Measurements from ENCODE around the gene ANKS1A.
"Not testable (repeated sequence)": the region's sequence is repeated elsewhere in the genome, so short reads cannot be mapped to it uniquely, and the experiment has no call there.

The ANKS1A gene, protein sequence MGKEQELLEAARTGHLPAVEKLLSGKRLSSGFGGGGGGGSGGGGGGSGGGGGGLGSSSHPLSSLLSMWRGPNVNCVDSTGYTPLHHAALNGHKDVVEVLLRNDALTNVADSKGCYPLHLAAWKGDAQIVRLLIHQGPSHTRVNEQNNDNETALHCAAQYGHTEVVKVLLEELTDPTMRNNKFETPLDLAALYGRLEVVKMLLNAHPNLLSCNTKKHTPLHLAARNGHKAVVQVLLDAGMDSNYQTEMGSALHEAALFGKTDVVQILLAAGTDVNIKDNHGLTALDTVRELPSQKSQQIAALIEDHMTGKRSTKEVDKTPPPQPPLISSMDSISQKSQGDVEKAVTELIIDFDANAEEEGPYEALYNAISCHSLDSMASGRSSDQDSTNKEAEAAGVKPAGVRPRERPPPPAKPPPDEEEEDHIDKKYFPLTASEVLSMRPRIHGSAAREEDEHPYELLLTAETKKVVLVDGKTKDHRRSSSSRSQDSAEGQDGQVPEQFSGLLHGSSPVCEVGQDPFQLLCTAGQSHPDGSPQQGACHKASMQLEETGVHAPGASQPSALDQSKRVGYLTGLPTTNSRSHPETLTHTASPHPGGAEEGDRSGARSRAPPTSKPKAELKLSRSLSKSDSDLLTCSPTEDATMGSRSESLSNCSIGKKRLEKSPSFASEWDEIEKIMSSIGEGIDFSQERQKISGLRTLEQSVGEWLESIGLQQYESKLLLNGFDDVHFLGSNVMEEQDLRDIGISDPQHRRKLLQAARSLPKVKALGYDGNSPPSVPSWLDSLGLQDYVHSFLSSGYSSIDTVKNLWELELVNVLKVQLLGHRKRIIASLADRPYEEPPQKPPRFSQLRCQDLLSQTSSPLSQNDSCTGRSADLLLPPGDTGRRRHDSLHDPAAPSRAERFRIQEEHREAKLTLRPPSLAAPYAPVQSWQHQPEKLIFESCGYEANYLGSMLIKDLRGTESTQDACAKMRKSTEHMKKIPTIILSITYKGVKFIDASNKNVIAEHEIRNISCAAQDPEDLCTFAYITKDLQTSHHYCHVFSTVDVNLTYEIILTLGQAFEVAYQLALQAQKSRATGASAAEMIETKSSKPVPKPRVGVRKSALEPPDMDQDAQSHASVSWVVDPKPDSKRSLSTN

DNA sequence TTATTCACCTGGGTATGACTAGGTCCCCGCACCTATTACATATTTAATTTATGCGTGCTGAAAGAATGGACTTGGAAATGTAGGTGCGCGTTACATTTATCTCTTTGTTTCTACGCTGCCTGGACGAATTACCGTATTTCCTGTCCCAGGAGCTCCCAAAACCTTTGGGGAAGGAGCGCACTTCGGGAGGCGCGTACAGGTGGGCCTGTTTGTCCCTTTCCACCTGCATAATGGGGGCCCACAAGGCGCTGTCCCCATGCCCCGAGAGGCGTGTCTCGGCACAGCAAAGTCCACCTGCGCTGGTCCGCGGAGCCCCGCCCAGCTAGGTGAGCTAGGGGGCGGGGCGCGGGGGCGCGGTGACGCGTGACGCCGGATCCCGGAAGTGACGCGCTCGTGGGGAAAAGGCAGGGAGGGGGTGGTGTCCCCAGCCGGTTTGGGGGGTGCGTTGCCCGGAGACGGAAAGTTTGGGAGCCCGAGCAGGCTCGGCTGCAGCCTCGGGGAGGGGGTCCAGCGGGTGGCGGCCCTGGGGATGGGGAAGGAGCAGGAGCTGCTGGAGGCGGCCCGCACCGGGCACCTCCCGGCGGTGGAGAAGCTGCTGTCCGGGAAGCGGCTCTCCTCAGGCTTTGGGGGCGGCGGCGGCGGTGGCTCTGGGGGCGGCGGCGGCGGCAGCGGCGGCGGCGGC, at the start of gene ANKS1A:
ANKS1A (plus strand) TSS at position 382 of the 682 bp plus-strand sequence; CDS start at position 530, 148 bp downstream.
- in situ Hi-C loops (cut with MboI; ENCODE audit: low sequenced_read_pairs) = no loop called here

DNA sequence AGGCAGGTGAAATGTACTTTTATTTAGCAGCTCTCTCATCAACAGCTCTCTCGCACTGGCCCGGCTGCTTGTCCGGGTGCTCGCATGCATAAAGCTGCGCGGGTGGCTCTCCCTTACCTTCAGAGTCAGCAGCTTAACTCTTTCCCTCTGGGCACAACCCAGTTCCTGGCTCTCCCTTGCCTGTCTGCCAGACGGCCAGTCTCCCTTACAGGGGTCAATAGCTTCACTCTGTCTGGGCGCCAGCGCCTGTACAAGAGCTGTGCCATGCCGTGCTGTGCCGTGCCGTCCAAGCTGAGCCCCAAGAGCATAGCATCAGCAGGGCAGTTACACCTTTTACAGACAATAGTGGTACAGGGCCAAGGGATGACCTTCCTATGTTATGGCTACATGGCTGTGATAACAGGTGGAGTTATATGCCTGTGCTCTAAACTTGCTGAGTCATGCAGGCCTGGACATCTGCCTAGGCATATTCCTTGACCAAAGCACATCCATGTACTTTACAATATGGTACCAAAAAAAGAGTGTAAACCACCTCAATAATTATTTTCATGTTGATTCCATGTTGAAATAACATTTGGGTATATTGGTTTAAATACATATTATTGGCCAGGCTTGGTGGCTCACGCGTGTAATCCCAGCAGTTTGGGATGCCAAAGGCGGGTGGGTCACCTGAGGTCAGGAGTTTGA, 49.2 kb upstream of the ANKS1A start:
- in situ Hi-C loops (cut with MboI; ENCODE audit: low sequenced_read_pairs) = no loop called here

DNA sequence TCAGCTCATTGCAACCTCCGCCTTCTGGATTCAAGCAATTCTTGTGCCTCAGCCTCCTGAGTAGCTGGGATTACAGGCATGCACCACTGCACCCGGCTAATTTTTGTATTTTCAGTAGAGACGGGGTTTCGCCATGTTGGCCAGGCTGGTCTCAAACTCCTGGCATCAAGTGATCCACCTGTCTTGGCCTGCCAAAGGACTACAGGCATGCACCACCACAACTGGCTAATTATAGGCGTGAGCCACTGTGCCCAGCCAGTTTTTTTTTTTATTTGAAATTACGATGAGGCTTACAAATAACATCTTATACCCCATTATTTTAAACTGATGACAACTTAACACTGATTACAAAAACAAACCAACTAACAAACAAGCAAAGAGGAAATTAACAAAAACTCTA, 40.0 kb upstream of the ANKS1A start:
- in situ Hi-C loops (cut with MboI; ENCODE audit: low sequenced_read_pairs) = not testable (repeated sequence)

GRCh38 chr6:34851361-34851760, 37.7 kb upstream of the ANKS1A start:
- in situ Hi-C loops (cut with MboI; ENCODE audit: low sequenced_read_pairs) = no loop called here

- in situ Hi-C loops (cut with MboI; ENCODE audit: low sequenced_read_pairs) = no loop called here
These were observed 36.5 kb upstream of the ANKS1A start for GRCh38 chr6:34852406-34853085.

GRCh38 chr6:34855463-34855862, 33.6 kb upstream of the ANKS1A start:
- in situ Hi-C loops (cut with MboI; ENCODE audit: low sequenced_read_pairs) = no loop called here

DNA sequence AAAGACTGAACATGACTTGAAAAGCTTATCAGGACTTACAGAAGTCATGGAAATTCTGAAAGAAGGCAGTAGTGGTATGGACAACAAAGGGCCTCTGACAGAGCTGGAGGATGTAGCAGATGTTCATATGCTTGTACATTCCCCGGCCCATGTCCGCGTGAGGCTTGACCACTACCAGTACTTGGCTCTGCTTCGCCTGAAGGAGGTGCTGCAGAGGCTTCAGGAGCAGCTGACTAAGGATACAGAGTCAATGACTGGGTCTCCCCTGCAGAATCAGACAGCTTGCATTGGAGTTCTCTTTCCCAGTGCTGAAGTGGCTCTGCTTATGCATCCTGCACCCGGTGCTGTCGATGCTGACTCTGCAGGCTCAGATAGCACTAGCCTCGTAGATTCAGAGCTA, 30.4 kb upstream of the ANKS1A start:
- in situ Hi-C loops (cut with MboI; ENCODE audit: low sequenced_read_pairs) = no loop called here

- in situ Hi-C loops (cut with MboI; ENCODE audit: low sequenced_read_pairs) = no loop called here
These were observed 29.1 kb upstream of the ANKS1A start for GRCh38 chr6:34859951-34860350.

GRCh38 chr6:34860776-34861175, 28.3 kb upstream of the ANKS1A start:
- in situ Hi-C loops (cut with MboI; ENCODE audit: low sequenced_read_pairs) = no loop called here

GRCh38 chr6:34864007-34864406, 25.0 kb upstream of the ANKS1A start:
- in situ Hi-C loops (cut with MboI; ENCODE audit: low sequenced_read_pairs) = no loop called here

DNA sequence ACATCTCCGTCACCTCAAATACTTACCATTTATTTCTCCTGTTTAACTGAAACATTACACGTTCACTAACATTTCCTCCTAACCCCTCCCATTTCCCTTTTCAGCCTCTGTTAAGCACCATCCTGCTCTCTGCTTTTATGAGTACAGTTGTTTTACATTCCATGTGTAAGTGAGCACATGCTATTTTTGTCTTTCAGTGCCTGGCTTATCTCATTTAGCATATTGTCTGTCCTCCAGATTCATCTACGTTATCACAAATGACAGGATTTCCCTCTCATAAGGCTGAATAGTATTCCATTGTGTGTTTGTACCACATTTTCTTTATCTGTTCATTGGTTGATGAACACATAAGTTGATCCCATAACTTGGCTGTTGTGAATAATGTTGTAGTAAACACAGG, 23.9 kb upstream of the ANKS1A start:
- in situ Hi-C loops (cut with MboI; ENCODE audit: low sequenced_read_pairs) = no loop called here

- in situ Hi-C loops (cut with MboI; ENCODE audit: low sequenced_read_pairs) = no loop called here
These were observed 22.5 kb upstream of the ANKS1A start for GRCh38 chr6:34866509-34866908.

- in situ Hi-C loops (cut with MboI; ENCODE audit: low sequenced_read_pairs) = no loop called here
These were observed 21.6 kb upstream of the ANKS1A start for GRCh38 chr6:34867484-34867883.

DNA sequence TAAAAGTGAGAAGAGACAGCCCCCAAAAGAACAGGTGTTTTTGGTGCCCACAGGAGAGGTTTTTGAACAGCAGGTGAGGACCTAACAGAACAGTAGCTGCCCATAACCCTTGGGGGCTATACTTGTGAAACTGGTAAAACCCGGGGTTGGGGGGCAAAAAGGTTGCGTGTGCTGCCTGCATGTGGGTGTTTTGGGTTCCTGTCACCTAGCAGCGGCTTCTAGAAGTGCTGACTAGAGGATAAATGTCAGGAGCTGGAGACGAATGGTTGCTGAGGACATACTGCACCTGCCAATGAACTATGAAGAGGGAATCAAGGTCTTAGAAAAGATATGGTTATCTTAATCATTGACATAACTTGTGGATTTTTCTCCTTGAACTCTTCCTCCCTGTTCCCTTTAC, 17.2 kb upstream of the ANKS1A start:
- in situ Hi-C loops (cut with MboI; ENCODE audit: low sequenced_read_pairs) = no loop called here

GRCh38 chr6:34872332-34872731, 16.7 kb upstream of the ANKS1A start:
- in situ Hi-C loops (cut with MboI; ENCODE audit: low sequenced_read_pairs) = no loop called here

DNA sequence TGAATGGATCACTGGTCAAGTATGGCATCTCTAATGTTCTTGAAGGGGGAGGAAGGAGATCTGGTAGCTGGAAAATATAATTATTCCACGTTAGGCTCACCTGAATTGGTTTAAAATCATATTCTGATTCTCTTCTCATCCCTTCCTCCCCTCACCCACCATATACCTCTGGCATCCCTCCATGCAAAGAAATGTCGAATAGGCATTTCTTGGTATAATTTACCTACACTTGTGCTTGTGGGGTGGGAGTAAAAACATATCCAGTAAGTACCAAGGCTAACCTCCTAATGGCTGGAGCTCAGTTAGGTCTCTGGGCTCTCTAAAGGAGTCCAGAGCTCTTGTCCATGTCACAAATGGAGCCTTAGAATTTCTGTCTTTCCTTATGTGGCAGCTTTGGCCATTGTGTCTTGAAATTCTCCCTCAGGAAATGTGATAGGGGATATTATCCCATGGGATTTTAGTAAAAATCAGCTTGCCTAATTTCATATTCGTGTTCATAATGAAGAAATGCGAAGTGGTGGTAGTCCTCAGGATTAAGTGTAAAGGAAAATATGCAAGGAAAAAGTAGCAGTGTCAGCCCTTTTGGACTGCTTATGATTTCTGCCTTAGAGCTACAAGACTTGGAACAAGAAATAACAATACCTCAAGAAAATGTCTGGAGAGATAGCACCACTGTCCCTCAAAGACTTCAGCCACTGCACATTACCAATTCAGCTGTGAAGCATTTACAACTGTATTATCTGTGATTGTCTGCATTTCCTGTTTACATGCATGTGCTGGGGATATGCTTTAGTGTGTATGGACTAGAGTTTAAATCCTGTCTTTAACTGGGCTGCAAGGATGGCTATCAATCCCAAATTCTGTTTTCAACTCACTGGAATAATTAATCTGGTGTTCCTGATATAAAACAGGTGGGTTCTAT, 13.5 kb upstream of the ANKS1A start:
- in situ Hi-C loops (cut with MboI; ENCODE audit: low sequenced_read_pairs) = no loop called here

DNA sequence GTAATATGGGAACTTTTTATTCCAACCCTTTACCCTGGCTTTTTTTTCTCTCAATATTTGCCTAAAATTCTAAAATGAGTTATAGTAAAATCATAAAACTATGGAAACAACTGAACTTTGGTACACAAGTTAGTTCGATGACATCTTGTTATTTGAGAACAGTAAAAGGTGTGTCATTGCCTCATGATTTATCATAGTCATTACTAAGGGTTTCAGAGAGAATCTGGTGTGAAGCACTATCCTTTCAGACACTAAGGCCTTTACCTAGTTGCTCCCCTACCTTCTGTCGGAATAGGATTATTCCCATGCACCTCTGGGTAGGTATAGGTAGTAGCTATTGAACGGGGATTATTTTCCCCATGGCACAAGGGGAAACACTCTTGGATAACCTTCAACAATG, 12.6 kb upstream of the ANKS1A start:
- in situ Hi-C loops (cut with MboI; ENCODE audit: low sequenced_read_pairs) = no loop called here

DNA sequence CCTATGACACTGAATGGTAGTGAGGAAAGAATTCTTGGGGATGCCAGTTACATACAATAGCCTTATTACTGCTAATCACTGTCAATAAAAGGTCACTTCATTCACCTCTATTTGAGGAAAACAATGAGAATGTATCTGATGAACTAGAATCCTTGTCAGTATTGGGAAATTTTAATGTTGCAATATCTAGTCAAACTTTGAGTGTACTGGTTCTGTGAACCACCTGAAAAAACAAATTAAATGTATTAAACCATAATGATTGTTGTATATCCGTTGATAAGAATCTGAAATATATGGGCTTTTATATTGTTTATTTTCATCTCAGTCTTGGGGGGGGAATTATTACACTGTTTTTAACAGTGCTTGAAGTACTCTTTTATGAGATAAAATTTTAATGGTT, 11.8 kb upstream of the ANKS1A start:
- in situ Hi-C loops (cut with MboI; ENCODE audit: low sequenced_read_pairs) = no loop called here
